Activated CD4-positive, alpha-beta T cell treated with anti-CD3 and anti-CD28 coated beads, Interleukin-2, amount 10 ng/mL, durations not matched to agents 7 days and 5 days (primary cell): ENCODE measurements around the gene CDON. TPM values are rescaled to one million over a fixed set of nuclear protein-coding genes. Genes with fewer than 3 reads are reported as not detected.

ENCODE experiments used
- CTCF ChIA-PET: fragments of 350-600 bp; sonication (Branson Sonifier 250); formaldehyde crosslinking; loops from one replicate; lab custom pipeline; 2021; ENCODE audit warnings: antibody characterized with exemption; lab: Charles Lee
- POLR2A ChIA-PET: fragments of 350-600 bp; sonication (Branson Sonifier 250); formaldehyde crosslinking; loops from one replicate; lab custom pipeline; 2021; ENCODE audit warnings: antibody characterized with exemption; lab: Charles Lee
- DNase-seq: peaks from one replicate; pipeline ENCODE4 v3.0.0-alpha.2; 2020
- H3K27ac Mint-ChIP-seq: one replicate; pipeline ENCODE4 v1.8.0; 2021; ENCODE audit warnings: mild to moderate bottlenecking, moderate library complexity, mixed read lengths
- H3K27me3 Mint-ChIP-seq: one replicate; pipeline ENCODE4 v1.8.0; 2021; ENCODE audit warnings: mixed read lengths
- H3K36me3 Mint-ChIP-seq: one replicate; pipeline ENCODE4 v1.8.0; 2021; ENCODE audit warnings: low read depth, mixed read lengths
- H3K4me1 Mint-ChIP-seq: one replicate; pipeline ENCODE4 v1.8.0; 2021; ENCODE audit warnings: mixed read lengths
- H3K4me3 Mint-ChIP-seq: one replicate; pipeline ENCODE4 v1.8.0; 2021; ENCODE audit warnings: mild to moderate bottlenecking, moderate library complexity, mixed read lengths
- H3K9me3 Mint-ChIP-seq: one replicate; pipeline ENCODE4 v1.8.0; 2021; ENCODE audit warnings: mixed read lengths
- total RNA-seq, 2 experiments: library from RNA; stranded (reverse); gene quantifications; one replicate each; pipeline ENCODE4 v1.2.3, GENCODE V29; 2021

The CDON gene
- total RNA-seq, 2 experiments from 2014 or later: 2.6 to 3.4 TPM

- ChIA-PET POLR2A (no interaction called here), CTCF (interaction anchor here (1.1 kb wide), 1 partner anchor 31 kb away, joined by 3 read pairs; no protein-coding TSS in a partner anchor)
Measured at GRCh38 chr11:125954123-125954944, 108.3 kb downstream of the CDON start.

GRCh38 chr11:125953401-125953935 lies 109.2 kb downstream of the CDON start:
- Mint-ChIP-seq H3K27me3 (no peaks in the 10 kb centered on the region), H3K4me1 (peaks cover 5% of the 10 kb centered on the region), H3K4me3 (no peak overlapping the region), H3K36me3 (no peaks in the 10 kb centered on the region), H3K9me3 (no peaks in the 10 kb centered on the region), H3K27ac (no peak overlapping the region)
- DNase-seq: no peak
- CTCF ChIA-PET: interaction anchor here (1.1 kb wide), 1 partner anchor 30 kb away, joined by 3 read pairs; no protein-coding TSS in a partner anchor
- POLR2A ChIA-PET: no interaction called here

More at GRCh38 chr11:125954123-125954944, 108.3 kb downstream of the CDON start:
- Mint-ChIP-seq H3K27ac (no peak overlapping the region), H3K9me3 (no peaks in the 10 kb centered on the region), H3K27me3 (no peaks in the 10 kb centered on the region), H3K4me3 (no peak overlapping the region), H3K4me1 (peaks cover 5% of the 10 kb centered on the region), H3K36me3 (no peaks in the 10 kb centered on the region)
- no peak for DNase-seq

- ChIA-PET POLR2A (no interaction called here), CTCF (no interaction called here)
- DNase-seq: no peak
- Mint-ChIP-seq H3K9me3 (no peaks in the 10 kb centered on the region), H3K4me1 (peaks cover 5% of the 10 kb centered on the region), H3K4me3 (no peak overlapping the region), H3K27me3 (no peaks in the 10 kb centered on the region), H3K27ac (no peak overlapping the region), H3K36me3 (no peaks in the 10 kb centered on the region)
Measured at GRCh38 chr11:125952973-125953372, 109.7 kb downstream of the CDON start.

- POLR2A ChIA-PET: no interaction called here
- Mint-ChIP-seq H3K36me3 (no peaks in the 10 kb centered on the region), H3K4me3 (no peak overlapping the region), H3K27me3 (no peaks in the 10 kb centered on the region), H3K4me1 (peaks cover under 1% of the 10 kb centered on the region), H3K9me3 (no peaks in the 10 kb centered on the region), H3K27ac (no peak overlapping the region)
- CTCF ChIA-PET: no interaction called here
- DNase-seq: no peak
Measured at GRCh38 chr11:125952559-125952958, 110.1 kb downstream of the CDON start.

- Mint-ChIP-seq H3K27ac (no peak overlapping the region), H3K4me3 (no peak overlapping the region), H3K9me3 (no peaks in the 10 kb centered on the region), H3K36me3 (no peaks in the 10 kb centered on the region), H3K4me1 (no peaks in the 10 kb centered on the region), H3K27me3 (no peaks in the 10 kb centered on the region)
- no peak for DNase-seq
- POLR2A ChIA-PET: interaction anchor here (0.6 kb wide), 1 partner anchor 502 kb away, joined by 3 read pairs; no protein-coding TSS in a partner anchor
- CTCF ChIA-PET: no interaction called here
Measured at GRCh38 chr11:125951731-125952130, 110.9 kb downstream of the CDON start.

- Mint-ChIP-seq H3K36me3 (no peaks in the 10 kb centered on the region), H3K27me3 (no peaks in the 10 kb centered on the region), H3K4me1 (no peaks in the 10 kb centered on the region), H3K9me3 (no peaks in the 10 kb centered on the region), H3K27ac (no peak overlapping the region), H3K4me3 (no peak overlapping the region)
- ChIA-PET POLR2A (no interaction called here), CTCF (no interaction called here)
- DNase-seq: no peak
Measured at GRCh38 chr11:125950696-125951651, 111.7 kb downstream of the CDON start.

GRCh38 chr11:125950178-125950490 lies 112.5 kb downstream of the CDON start:
- DNase-seq: no peak
- H3K9me3 Mint-ChIP-seq: no peaks in the 10 kb centered on the region
- no peaks in the 10 kb centered on the region for H3K4me1 Mint-ChIP-seq
- no peaks in the 10 kb centered on the region for H3K27me3 Mint-ChIP-seq
- ChIA-PET CTCF (interaction anchor here (1.0 kb wide), 1 partner anchor 9 kb away, joined by 3 read pairs; no protein-coding TSS in a partner anchor), POLR2A (no interaction called here)
- H3K27ac Mint-ChIP-seq: no peak overlapping the region
- H3K4me3 Mint-ChIP-seq: no peak overlapping the region
- no peaks in the 10 kb centered on the region for H3K36me3 Mint-ChIP-seq

GRCh38 chr11:125949271-125950177 lies 113.1 kb downstream of the CDON start:
- Mint-ChIP-seq H3K27me3 (no peaks in the 10 kb centered on the region), H3K4me1 (no peaks in the 10 kb centered on the region), H3K9me3 (no peaks in the 10 kb centered on the region), H3K4me3 (no peak overlapping the region), H3K36me3 (no peaks in the 10 kb centered on the region), H3K27ac (no peak overlapping the region)
- POLR2A ChIA-PET: no interaction called here
- CTCF ChIA-PET: interaction anchor here (1.0 kb wide), 1 partner anchor 9 kb away, joined by 3 read pairs; no protein-coding TSS in a partner anchor
- no peak for DNase-seq

GRCh38 chr11:125948278-125949051 lies 114.2 kb downstream of the CDON start:
- H3K4me3 Mint-ChIP-seq: no peak overlapping the region
- H3K4me1 Mint-ChIP-seq: no peaks in the 10 kb centered on the region
- ChIA-PET POLR2A (no interaction called here), CTCF (interaction anchor here (0.6 kb wide), 1 partner anchor 177 kb away, joined by 4 read pairs; no protein-coding TSS in a partner anchor)
- H3K36me3 Mint-ChIP-seq: no peaks in the 10 kb centered on the region
- no peaks in the 10 kb centered on the region for H3K9me3 Mint-ChIP-seq
- no peak for DNase-seq
- H3K27me3 Mint-ChIP-seq: no peaks in the 10 kb centered on the region
- no peak overlapping the region for H3K27ac Mint-ChIP-seq

- no peaks in the 10 kb centered on the region for H3K4me1 Mint-ChIP-seq
- no peak for DNase-seq
- ChIA-PET CTCF (interaction anchor here (0.6 kb wide), 1 partner anchor 178 kb away, joined by 4 read pairs; no protein-coding TSS in a partner anchor), POLR2A (no interaction called here)
- H3K9me3 Mint-ChIP-seq: no peaks in the 10 kb centered on the region
- H3K27me3 Mint-ChIP-seq: no peaks in the 10 kb centered on the region
- H3K27ac Mint-ChIP-seq: no peak overlapping the region
- H3K36me3 Mint-ChIP-seq: no peaks in the 10 kb centered on the region
- H3K4me3 Mint-ChIP-seq: no peak overlapping the region
Measured at GRCh38 chr11:125947419-125948277, 115.0 kb downstream of the CDON start.
